ENCODE results near the gene HECTD1. TPM values are rescaled to one million over a fixed set of nuclear protein-coding genes. Genes with fewer than 3 reads are reported as not detected.

The HECTD1 gene
- total RNA-seq, 1 donor from 2014 or later: 110 TPM

- H3K9me3 ChIP-seq (ENCODE audit: insufficient read depth, low read depth, low read length): no peaks in the 10 kb centered on the region
- TF ChIP-seq EZH2 (IDR thresholded peaks at IDR 0.05; ENCODE audit: insufficient read depth, low read length) (no peak), CTCF (IDR thresholded peaks at IDR 0.05; ENCODE audit: insufficient read depth, low read depth, low read length) (no peak)
- no peaks in the 10 kb centered on the region for H3K9me3 Mint-ChIP-seq (ENCODE audit: unreplicated experiment)
- FAIRE-seq (no peak), DNase-seq (ENCODE audit: low read depth) (no peak)
- H3K27ac ChIP-seq (ENCODE audit: low read depth, low read length): no peak overlapping the region
- no peak overlapping the region for H2AFZ ChIP-seq (ENCODE audit: low read depth, low read length)
- no peaks in the 10 kb centered on the region for H3K36me3 Mint-ChIP-seq (ENCODE audit: low read depth, unreplicated experiment)
- H4K20me1 ChIP-seq (ENCODE audit: insufficient read depth, low read length): peaks cover 46% of the 10 kb centered on the region
- H3K4me3 Mint-ChIP-seq (ENCODE audit: unreplicated experiment): no peak overlapping the region
- no peak overlapping the region for H3K4me3 ChIP-seq (ENCODE audit: insufficient read depth, low read depth, low read length)
- H3K27ac Mint-ChIP-seq (ENCODE audit: unreplicated experiment): no peak overlapping the region
- H3K4me1 Mint-ChIP-seq (ENCODE audit: low read depth, unreplicated experiment): no peaks in the 10 kb centered on the region
- H3K9ac ChIP-seq (ENCODE audit: low read length): no peak overlapping the region
- peaks cover 6% of the 10 kb centered on the region for H3K36me3 ChIP-seq (ENCODE audit: insufficient read depth, low read length)
- peaks cover 68% of the 10 kb centered on the region for H3K79me2 ChIP-seq (ENCODE audit: insufficient read depth, low read length)
- no peaks in the 10 kb centered on the region for H3K4me1 ChIP-seq (ENCODE audit: insufficient read depth, low read length)
- H3K27me3 ChIP-seq (ENCODE audit: insufficient read depth, low read length): no peaks in the 10 kb centered on the region
- H3K4me2 ChIP-seq (ENCODE audit: low read length): no peak overlapping the region
- H3K27me3 Mint-ChIP-seq (ENCODE audit: low read depth, unreplicated experiment): no peaks in the 10 kb centered on the region
Measured at GRCh38 chr14:31181271-31181670, 26.3 kb downstream of the HECTD1 start.

- H3K4me3 Mint-ChIP-seq (ENCODE audit: unreplicated experiment): no peak overlapping the region
- H3K4me1 Mint-ChIP-seq (ENCODE audit: low read depth, unreplicated experiment): no peaks in the 10 kb centered on the region
- Histone ChIP-seq H3K9ac (ENCODE audit: low read length) (no peak overlapping the region), H2AFZ (ENCODE audit: low read depth, low read length) (no peak overlapping the region), H3K4me1 (ENCODE audit: insufficient read depth, low read length) (no peaks in the 10 kb centered on the region), H3K27ac (ENCODE audit: low read depth, low read length) (no peak overlapping the region), H3K4me3 (ENCODE audit: insufficient read depth, low read depth, low read length) (no peak overlapping the region), H4K20me1 (ENCODE audit: insufficient read depth, low read length) (peaks cover 40% of the 10 kb centered on the region), H3K79me2 (ENCODE audit: insufficient read depth, low read length) (peaks cover 60% of the 10 kb centered on the region), H3K27me3 (ENCODE audit: insufficient read depth, low read length) (no peaks in the 10 kb centered on the region), H3K9me3 (ENCODE audit: insufficient read depth, low read depth, low read length) (no peaks in the 10 kb centered on the region), H3K4me2 (ENCODE audit: low read length) (no peak overlapping the region), H3K36me3 (ENCODE audit: insufficient read depth, low read length) (peaks cover 6% of the 10 kb centered on the region)
- TF ChIP-seq EZH2 (IDR thresholded peaks at IDR 0.05; ENCODE audit: insufficient read depth, low read length) (no peak), CTCF (IDR thresholded peaks at IDR 0.05; ENCODE audit: insufficient read depth, low read depth, low read length) (no peak)
- no peaks in the 10 kb centered on the region for H3K36me3 Mint-ChIP-seq (ENCODE audit: low read depth, unreplicated experiment)
- DNase-seq (ENCODE audit: low read depth) (no peak), FAIRE-seq (no peak)
- H3K27ac Mint-ChIP-seq (ENCODE audit: unreplicated experiment): no peak overlapping the region
- H3K27me3 Mint-ChIP-seq (ENCODE audit: low read depth, unreplicated experiment): no peaks in the 10 kb centered on the region
- H3K9me3 Mint-ChIP-seq (ENCODE audit: unreplicated experiment): no peaks in the 10 kb centered on the region
Measured at GRCh38 chr14:31180299-31181051, 27.1 kb downstream of the HECTD1 start.

GRCh38 chr14:31174433-31174832 lies 33.2 kb downstream of the HECTD1 start:
- Histone ChIP-seq H3K27me3 (ENCODE audit: insufficient read depth, low read length) (no peaks in the 10 kb centered on the region), H3K4me1 (ENCODE audit: insufficient read depth, low read length) (peaks cover 5% of the 10 kb centered on the region), H3K79me2 (ENCODE audit: insufficient read depth, low read length) (peaks cover 12% of the 10 kb centered on the region), H4K20me1 (ENCODE audit: insufficient read depth, low read length) (peaks cover 11% of the 10 kb centered on the region), H3K27ac (ENCODE audit: low read depth, low read length) (no peak overlapping the region), H3K9me3 (ENCODE audit: insufficient read depth, low read depth, low read length) (no peaks in the 10 kb centered on the region), H3K4me3 (ENCODE audit: insufficient read depth, low read depth, low read length) (no peak overlapping the region), H2AFZ (ENCODE audit: low read depth, low read length) (no peak overlapping the region), H3K36me3 (ENCODE audit: insufficient read depth, low read length) (peaks cover 32% of the 10 kb centered on the region), H3K4me2 (ENCODE audit: low read length) (no peak overlapping the region), H3K9ac (ENCODE audit: low read length) (no peak overlapping the region)
- Mint-ChIP-seq H3K9me3 (ENCODE audit: unreplicated experiment) (no peaks in the 10 kb centered on the region), H3K27ac (ENCODE audit: unreplicated experiment) (no peak overlapping the region), H3K4me1 (ENCODE audit: low read depth, unreplicated experiment) (peaks cover 7% of the 10 kb centered on the region), H3K27me3 (ENCODE audit: low read depth, unreplicated experiment) (no peaks in the 10 kb centered on the region), H3K36me3 (ENCODE audit: low read depth, unreplicated experiment) (peaks cover 3% of the 10 kb centered on the region), H3K4me3 (ENCODE audit: unreplicated experiment) (no peak overlapping the region)
- TF ChIP-seq EZH2 (IDR thresholded peaks at IDR 0.05; ENCODE audit: insufficient read depth, low read length): no peak
- TF ChIP-seq CTCF (IDR thresholded peaks at IDR 0.05; ENCODE audit: insufficient read depth, low read depth, low read length): no peak
- DNase-seq (ENCODE audit: low read depth) (no peak), FAIRE-seq (no peak)
